Measurements from ENCODE around the gene MYO5C.

MYO5C gene

DNA sequence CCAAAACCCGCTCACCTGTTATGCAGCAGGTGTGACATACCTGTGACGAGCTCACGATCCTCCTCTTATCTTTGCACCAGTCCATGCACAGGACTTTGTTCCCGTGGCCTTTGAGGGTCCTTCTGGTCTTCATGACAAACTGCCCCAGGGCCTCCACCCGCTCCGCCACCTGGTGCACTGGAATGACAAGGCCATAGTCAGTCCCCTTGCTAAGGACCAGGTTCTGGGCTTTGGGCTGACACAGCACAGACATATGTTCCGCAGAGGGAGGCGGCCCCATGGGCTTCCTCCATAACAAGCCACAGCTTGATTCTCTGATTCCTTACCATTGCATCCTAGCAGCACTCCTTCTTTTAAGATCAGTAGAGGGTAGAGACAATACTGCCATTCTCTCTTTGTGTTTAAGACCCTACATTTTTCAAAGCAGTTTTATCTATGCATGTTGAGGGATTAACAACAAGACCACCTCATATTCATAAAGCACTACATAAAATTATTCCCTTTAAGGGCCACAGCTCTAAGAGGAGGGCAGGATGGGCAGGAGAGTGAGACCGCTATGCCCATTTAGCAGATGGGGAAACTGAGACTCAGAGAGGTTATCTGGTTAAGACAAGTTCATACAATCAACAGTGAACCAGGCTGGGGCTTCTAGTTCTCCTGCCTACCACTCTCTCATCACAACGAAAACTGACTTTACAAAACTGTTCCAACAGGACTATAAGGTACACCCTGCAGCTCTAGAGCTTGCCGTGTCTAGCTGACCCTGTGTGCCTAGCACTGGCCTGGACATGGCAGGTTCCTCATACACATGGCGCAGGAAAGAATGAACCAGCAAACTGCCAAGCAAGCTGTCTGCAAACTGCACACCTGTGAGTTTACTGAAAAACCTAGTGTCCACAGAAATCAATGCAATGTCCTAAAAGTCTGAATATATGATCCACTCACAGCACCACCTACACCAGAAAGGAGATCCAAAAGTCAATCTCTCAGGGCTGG lies 141.4 kb downstream of the MYO5C start:
- no peak overlapping the region for H3K4me3 ChIP-seq (ENCODE audit: low read depth, low read length)
- TF ChIP-seq CTCF (IDR thresholded peaks at IDR 0.05; ENCODE audit: low read depth, low read length) (no peak), POLR2A (IDR thresholded peaks at IDR 0.05; ENCODE audit: extremely low read depth, insufficient read length) (no peak)
- DNase-seq (ENCODE audit: low read depth), result no peak

DNA sequence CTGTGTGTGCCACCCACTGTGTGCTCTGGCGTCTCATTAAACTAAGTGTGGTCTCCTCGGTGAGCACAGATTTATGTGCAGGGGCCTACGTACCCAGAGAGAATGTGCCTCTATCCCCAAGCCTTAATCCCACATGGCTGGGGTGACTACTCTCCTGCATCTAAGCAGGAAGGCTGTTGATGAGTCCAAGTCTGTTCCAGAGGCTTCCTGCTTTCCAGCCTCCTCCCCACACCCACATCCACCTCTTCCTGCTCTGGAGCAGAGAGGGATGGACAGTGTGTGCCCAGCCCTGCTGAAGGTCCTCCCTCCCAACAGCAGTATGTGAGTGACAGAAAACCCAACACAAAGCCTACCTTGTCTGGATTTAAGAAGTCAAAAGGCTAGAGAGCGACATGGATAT lies 144.3 kb downstream of the MYO5C start:
- TF ChIP-seq MAX (IDR thresholded peaks at IDR 0.05; ENCODE audit: low read depth, low read length), result no peak
- TF ChIP-seq CTCF (IDR thresholded peaks at IDR 0.05; ENCODE audit: low read depth, low read length), result no peak
- no peak for TF ChIP-seq POLR2A (IDR thresholded peaks at IDR 0.05; ENCODE audit: extremely low read depth, insufficient read length)
- TF ChIP-seq MYC (IDR thresholded peaks at IDR 0.05; ENCODE audit: low read depth, low read length), result no peak
- H3K4me3 ChIP-seq (ENCODE audit: low read depth, low read length), result no peak overlapping the region
- DNase-seq (ENCODE audit: low read depth), result no peak

DNA sequence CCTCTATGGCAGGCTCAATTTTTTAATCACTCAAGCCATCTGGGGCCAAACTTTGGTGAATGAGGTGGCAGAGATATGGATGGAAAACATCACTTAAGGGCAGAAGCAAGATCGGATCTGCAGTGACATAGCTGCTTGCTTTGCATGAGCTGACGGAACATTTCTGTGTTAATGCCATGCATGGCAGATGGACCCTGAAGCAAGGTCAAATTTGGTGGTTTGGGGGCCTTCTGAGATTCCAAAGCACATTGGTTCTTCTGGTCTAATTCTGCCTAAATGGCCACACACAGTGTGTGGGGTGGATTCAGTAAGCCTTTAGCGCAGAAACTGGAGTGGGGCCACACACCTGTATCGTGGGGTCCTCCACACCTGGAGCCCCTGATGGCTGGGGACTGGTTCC lies 144.7 kb downstream of the MYO5C start:
- DNase-seq (ENCODE audit: low read depth), result no peak
- H3K4me3 ChIP-seq (ENCODE audit: low read depth, low read length), result no peak overlapping the region
- TF ChIP-seq POLR2A (IDR thresholded peaks at IDR 0.05; ENCODE audit: extremely low read depth, insufficient read length) (no peak), MYC (IDR thresholded peaks at IDR 0.05; ENCODE audit: low read depth, low read length) (no peak), MAX (IDR thresholded peaks at IDR 0.05; ENCODE audit: low read depth, low read length) (no peak), CTCF (IDR thresholded peaks at IDR 0.05; ENCODE audit: low read depth, low read length) (no peak)

GRCh38 chr15:52150043-52150825 lies 145.4 kb downstream of the MYO5C start:
- TF ChIP-seq MYC (IDR thresholded peaks at IDR 0.05; ENCODE audit: low read depth, low read length) (no peak), CTCF (IDR thresholded peaks at IDR 0.05; ENCODE audit: low read depth, low read length) (no peak), MAX (IDR thresholded peaks at IDR 0.05; ENCODE audit: low read depth, low read length) (no peak), POLR2A (IDR thresholded peaks at IDR 0.05; ENCODE audit: extremely low read depth, insufficient read length) (no peak)
- no peak for DNase-seq (ENCODE audit: low read depth)
- no peak overlapping the region for H3K4me3 ChIP-seq (ENCODE audit: low read depth, low read length)

GRCh38 chr15:52148403-52148802 lies 147.2 kb downstream of the MYO5C start:
- no peak for DNase-seq (ENCODE audit: low read depth)
- TF ChIP-seq MAX (IDR thresholded peaks at IDR 0.05; ENCODE audit: low read depth, low read length) (no peak), POLR2A (IDR thresholded peaks at IDR 0.05; ENCODE audit: extremely low read depth, insufficient read length) (no peak), CTCF (IDR thresholded peaks at IDR 0.05; ENCODE audit: low read depth, low read length) (no peak), MYC (IDR thresholded peaks at IDR 0.05; ENCODE audit: low read depth, low read length) (no peak)
- no peak overlapping the region for H3K4me3 ChIP-seq (ENCODE audit: low read depth, low read length)

Data from NB4 (cell line).